HEK293 (cell line): Measurements from ENCODE around the gene RAB36.

Experiments used
- CTCF ChIA-PET: fragments of 350-600 bp; formaldehyde crosslinking; extraction: SDS; loops from one replicate; lab custom pipeline; 2021; ENCODE audit warnings: antibody characterized with exemption; lab: Yijun Ruan, JAX
- POLR2A ChIA-PET: fragments of 300-600 bp; formaldehyde crosslinking; extraction: SDS; loops from one replicate; lab custom pipeline; 2020; ENCODE audit warnings: antibody characterized with exemption, inconsistent platforms; lab: Yijun Ruan, JAX
- H3K27ac ChIP-seq: fragments of 200-500 bp; sonication (Bioruptor generic); 2 replicates; pipeline ENCODE4 v1.5.1; 2014; ENCODE audit warnings: low read depth, low read length, control low read depth, inconsistent platforms; ENCODE audit errors: extremely low read depth
- H3K36me3 ChIP-seq, 2 experiments: fragments of 200-500 bp in 1 of 2; sonication (Bioruptor generic) in 1 of 2; 1 replicate in 1 of 2; 2 replicates in 1 of 2; pipeline ENCODE4 v1.5.1; 2014 to 2017; ENCODE audit warnings: inconsistent platforms in 2 of 2, low read length in 2 of 2; ENCODE audit not compliant: control insufficient read depth in 2 of 2, insufficient read depth in 1 of 2
- H3K4me1 ChIP-seq: fragments of 200-500 bp; sonication (Bioruptor generic); 2 replicates; pipeline ENCODE4 v1.5.1; 2014; ENCODE audit warnings: mild to moderate bottlenecking, low read length, inconsistent platforms; ENCODE audit not compliant: control insufficient read depth, insufficient read depth
- H3K4me3 ChIP-seq: 2 replicates; pipeline ENCODE4 v1.5.1; 2011; ENCODE audit warnings: low read depth, mild to moderate bottlenecking, control low read depth, low read length, moderate library complexity
- H3K9me3 ChIP-seq: fragments of 200-500 bp; sonication (Bioruptor generic); 2 replicates; pipeline ENCODE4 v1.5.1; 2014; ENCODE audit warnings: low read depth, low read length, inconsistent platforms; ENCODE audit not compliant: control insufficient read depth, insufficient read depth
- IKZF3 ChIP-seq: fragments of 450-650 bp; IDR thresholded peaks from 2 replicates; pipeline ENCODE4 v1.5.0; 2018; ENCODE audit warnings: missing biosample characterization, mild to moderate bottlenecking, missing genetic modification characterization, moderate library complexity
- MYNN ChIP-seq: fragments of 450-650 bp; formaldehyde crosslinking; IDR thresholded peaks from 2 replicates; pipeline ENCODE4 v1.5.1; 2016; ENCODE audit warnings: missing biosample characterization, missing genetic modification characterization, borderline replicate concordance
- OSR2 ChIP-seq: fragments of 450-650 bp; formaldehyde crosslinking; IDR thresholded peaks from 2 replicates; pipeline ENCODE4 v1.5.1; 2016; ENCODE audit warnings: missing biosample characterization, missing genetic modification characterization
- REPIN1 ChIP-seq: fragments of 450-650 bp; formaldehyde crosslinking; IDR thresholded peaks from 2 replicates; pipeline ENCODE4 v1.5.1; 2017; ENCODE audit warnings: missing biosample characterization, missing genetic modification characterization, low read depth
- ZBTB7A ChIP-seq: fragments of 450-650 bp; formaldehyde crosslinking; IDR thresholded peaks from 2 replicates; pipeline ENCODE4 v1.5.1; 2016; ENCODE audit warnings: low read depth, missing biosample characterization, missing genetic modification characterization
- ZFP69B ChIP-seq: fragments of 450-650 bp; formaldehyde crosslinking; IDR thresholded peaks from 2 replicates; pipeline ENCODE4 v1.5.1; 2016; ENCODE audit warnings: missing biosample characterization, missing genetic modification characterization
- ZNF132 ChIP-seq: fragments of 450-650 bp; formaldehyde crosslinking; IDR thresholded peaks from 2 replicates; pipeline ENCODE4 v1.5.1; 2017; ENCODE audit warnings: missing biosample characterization, missing genetic modification characterization, borderline replicate concordance
- ZNF24 ChIP-seq: fragments of 450-650 bp; formaldehyde crosslinking; IDR thresholded peaks from 2 replicates; pipeline ENCODE4 v1.5.1; 2016; ENCODE audit warnings: missing biosample characterization, missing genetic modification characterization
- ZNF341 ChIP-seq: fragments of 450-650 bp; formaldehyde crosslinking; IDR thresholded peaks from 2 replicates; pipeline ENCODE4; 2016; ENCODE audit warnings: low read depth, missing biosample characterization, missing genetic modification characterization
- ZNF350 ChIP-seq: fragments of 450-650 bp; formaldehyde crosslinking; IDR thresholded peaks from 2 replicates; pipeline ENCODE4 v1.5.0; 2017; ENCODE audit warnings: missing biosample characterization, mild to moderate bottlenecking, missing genetic modification characterization
- ZNF37A ChIP-seq: fragments of 450-650 bp; IDR thresholded peaks from 2 replicates; pipeline ENCODE4 v1.5.1; 2018; ENCODE audit warnings: missing biosample characterization, missing genetic modification characterization
- ZNF521 ChIP-seq: fragments of 450-650 bp; formaldehyde crosslinking; IDR thresholded peaks from 2 replicates; pipeline ENCODE4 v1.5.1; 2017; ENCODE audit warnings: missing biosample characterization, mild to moderate bottlenecking, missing genetic modification characterization
- ZNF621 ChIP-seq: fragments of 450-650 bp; formaldehyde crosslinking; IDR thresholded peaks from 2 replicates; pipeline ENCODE4 v1.5.1; 2017; ENCODE audit warnings: missing biosample characterization, missing genetic modification characterization
- ZNF677 ChIP-seq: fragments of 450-650 bp; IDR thresholded peaks from 2 replicates; pipeline ENCODE4 v1.5.0; 2018; ENCODE audit warnings: missing biosample characterization, mild to moderate bottlenecking, missing genetic modification characterization, moderate library complexity
- ZNF701 ChIP-seq: fragments of 450-650 bp; formaldehyde crosslinking; IDR thresholded peaks from 2 replicates; pipeline ENCODE4 v1.5.1; 2016; ENCODE audit warnings: missing biosample characterization, missing genetic modification characterization
- ZNF785 ChIP-seq: fragments of 450-650 bp; formaldehyde crosslinking; IDR thresholded peaks from 2 replicates; pipeline ENCODE4 v1.5.1; 2016; ENCODE audit warnings: missing biosample characterization, missing genetic modification characterization
- ZNF791 ChIP-seq: fragments of 450-650 bp; formaldehyde crosslinking; IDR thresholded peaks from 2 replicates; pipeline ENCODE4 v1.5.1; 2016; ENCODE audit warnings: missing biosample characterization, missing genetic modification characterization
- TF ChIP-seq, protein P1 (sequence below): fragments of 450-650 bp; formaldehyde crosslinking; IDR thresholded peaks from 2 replicates; pipeline ENCODE4 v1.5.1; 2017; ENCODE audit warnings: missing biosample characterization, missing genetic modification characterization
- TF ChIP-seq, protein P2 (sequence below): fragments of 450-650 bp; formaldehyde crosslinking; IDR thresholded peaks from 2 replicates; pipeline ENCODE4; 2016; ENCODE audit warnings: missing biosample characterization, missing genetic modification characterization
- TF ChIP-seq, protein P3 (sequence below): fragments of 450-650 bp; formaldehyde crosslinking; IDR thresholded peaks from 2 replicates; pipeline ENCODE4 v1.5.1; 2017; ENCODE audit warnings: missing biosample characterization, mild to moderate bottlenecking, missing genetic modification characterization, moderate library complexity
- TF ChIP-seq, protein P4 (sequence below): fragments of 450-650 bp; formaldehyde crosslinking; IDR thresholded peaks from 2 replicates; pipeline ENCODE4 v1.5.0; 2017; ENCODE audit warnings: missing biosample characterization, missing genetic modification characterization, borderline replicate concordance
- TF ChIP-seq, protein P5 (sequence below): fragments of 450-650 bp; formaldehyde crosslinking; IDR thresholded peaks from 2 replicates; pipeline ENCODE4 v1.5.1; 2016; ENCODE audit warnings: missing biosample characterization, missing genetic modification characterization
- TF ChIP-seq, protein P6 (sequence below): fragments of 450-650 bp; formaldehyde crosslinking; IDR thresholded peaks from 2 replicates; pipeline ENCODE4 v1.5.1; 2016; ENCODE audit warnings: missing biosample characterization, missing genetic modification characterization, low read depth

RAB36 gene

DNA sequence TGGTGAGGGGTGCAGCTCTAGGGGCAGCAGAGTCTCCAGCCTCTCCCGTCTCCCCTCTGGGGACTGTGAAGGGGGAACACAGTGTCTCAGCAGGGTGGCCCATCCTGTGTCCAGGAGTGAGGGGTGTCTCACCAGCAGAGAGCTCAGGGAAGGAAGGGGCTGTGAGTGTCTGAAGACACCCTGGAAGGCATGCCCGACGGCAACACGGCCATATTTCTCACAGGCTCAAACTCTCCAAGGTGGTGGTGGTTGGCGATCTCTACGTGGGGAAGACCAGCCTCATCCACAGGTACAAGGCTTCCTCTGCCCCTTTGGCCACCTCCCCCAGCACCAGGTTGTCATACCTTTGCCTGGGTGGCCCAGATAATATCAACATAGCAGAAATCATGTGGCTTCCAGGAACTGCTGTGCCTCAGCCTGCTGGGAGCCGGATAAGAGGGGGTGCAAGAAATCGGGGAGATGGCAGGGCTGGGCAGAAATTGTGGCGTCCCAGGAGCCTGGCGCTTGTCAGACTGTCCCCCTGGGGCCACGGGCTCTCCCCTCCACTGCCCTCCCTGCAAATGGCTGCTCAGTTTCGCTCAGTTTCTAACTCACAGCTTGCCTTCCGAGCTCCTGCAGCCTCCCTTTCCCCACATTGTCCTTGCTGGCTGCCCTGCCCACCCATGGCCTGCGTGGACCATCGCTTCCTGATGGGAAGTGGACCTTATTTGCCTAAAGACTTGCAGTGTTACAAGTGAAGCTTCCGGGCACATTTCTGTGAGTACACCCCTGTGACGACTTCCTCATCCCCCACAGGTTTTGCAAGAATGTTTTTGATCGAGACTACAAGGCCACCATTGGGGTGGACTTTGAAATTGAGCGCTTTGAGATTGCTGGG lies 7.2 kb downstream of the RAB36 start:
- POLR2A ChIA-PET = no interaction called here
- TF ChIP-seq, protein P1, sequence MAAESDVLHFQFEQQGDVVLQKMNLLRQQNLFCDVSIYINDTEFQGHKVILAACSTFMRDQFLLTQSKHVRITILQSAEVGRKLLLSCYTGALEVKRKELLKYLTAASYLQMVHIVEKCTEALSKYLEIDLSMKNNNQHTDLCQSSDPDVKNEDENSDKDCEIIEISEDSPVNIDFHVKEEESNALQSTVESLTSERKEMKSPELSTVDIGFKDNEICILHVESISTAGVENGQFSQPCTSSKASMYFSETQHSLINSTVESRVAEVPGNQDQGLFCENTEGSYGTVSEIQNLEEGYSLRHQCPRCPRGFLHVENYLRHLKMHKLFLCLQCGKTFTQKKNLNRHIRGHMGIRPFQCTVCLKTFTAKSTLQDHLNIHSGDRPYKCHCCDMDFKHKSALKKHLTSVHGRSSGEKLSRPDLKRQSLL (tag by site-specific recombination) = no peak
- no peak for TF ChIP-seq ZNF785 (tag by site-specific recombination)
- no peak for TF ChIP-seq ZNF132 (tag by site-specific recombination)
- no peak for TF ChIP-seq ZNF24 (tag by site-specific recombination)
- no peak for TF ChIP-seq ZBTB7A (tag by site-specific recombination)
- no peak for TF ChIP-seq OSR2 (tag by site-specific recombination)
- TF ChIP-seq REPIN1 (tag by site-specific recombination) = no peak
- TF ChIP-seq ZNF521 = no peak
- no peak for TF ChIP-seq ZNF621 (tag by site-specific recombination)
- TF ChIP-seq, protein P2, sequence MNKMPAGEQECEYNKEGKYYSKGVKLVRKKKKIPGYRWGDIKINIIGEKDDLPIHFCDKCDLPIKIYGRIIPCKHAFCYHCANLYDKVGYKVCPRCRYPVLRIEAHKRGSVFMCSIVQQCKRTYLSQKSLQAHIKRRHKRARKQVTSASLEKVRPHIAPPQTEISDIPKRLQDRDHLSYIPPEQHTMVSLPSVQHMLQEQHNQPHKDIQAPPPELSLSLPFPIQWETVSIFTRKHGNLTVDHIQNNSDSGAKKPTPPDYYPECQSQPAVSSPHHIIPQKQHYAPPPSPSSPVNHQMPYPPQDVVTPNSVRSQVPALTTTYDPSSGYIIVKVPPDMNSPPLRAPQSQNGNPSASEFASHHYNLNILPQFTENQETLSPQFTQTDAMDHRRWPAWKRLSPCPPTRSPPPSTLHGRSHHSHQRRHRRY (tag by site-specific recombination) = no peak
- no peak for TF ChIP-seq ZNF701 (tag by site-specific recombination)
- TF ChIP-seq, protein P3, sequence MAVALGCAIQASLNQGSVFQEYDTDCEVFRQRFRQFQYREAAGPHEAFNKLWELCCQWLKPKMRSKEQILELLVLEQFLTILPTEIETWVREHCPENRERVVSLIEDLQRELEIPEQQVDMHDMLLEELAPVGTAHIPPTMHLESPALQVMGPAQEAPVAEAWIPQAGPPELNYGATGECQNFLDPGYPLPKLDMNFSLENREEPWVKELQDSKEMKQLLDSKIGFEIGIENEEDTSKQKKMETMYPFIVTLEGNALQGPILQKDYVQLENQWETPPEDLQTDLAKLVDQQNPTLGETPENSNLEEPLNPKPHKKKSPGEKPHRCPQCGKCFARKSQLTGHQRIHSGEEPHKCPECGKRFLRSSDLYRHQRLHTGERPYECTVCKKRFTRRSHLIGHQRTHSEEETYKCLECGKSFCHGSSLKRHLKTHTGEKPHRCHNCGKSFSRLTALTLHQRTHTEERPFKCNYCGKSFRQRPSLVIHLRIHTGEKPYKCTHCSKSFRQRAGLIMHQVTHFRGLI (tag by site-specific recombination) = no peak
- no peak for TF ChIP-seq ZFP69B (tag by site-specific recombination)
- H3K4me1 ChIP-seq = no peaks in the 10 kb centered on the region
- CTCF ChIA-PET = no interaction called here
- H3K36me3 ChIP-seq = peaks cover 0 to 65% of the 10 kb centered on the region in 2 experiments; a peak in 1 of 3 replicates
- H3K9me3 ChIP-seq = no peaks in the 10 kb centered on the region
- no peak overlapping the region for H3K4me3 ChIP-seq
- H3K27ac ChIP-seq = no peak overlapping the region

DNA sequence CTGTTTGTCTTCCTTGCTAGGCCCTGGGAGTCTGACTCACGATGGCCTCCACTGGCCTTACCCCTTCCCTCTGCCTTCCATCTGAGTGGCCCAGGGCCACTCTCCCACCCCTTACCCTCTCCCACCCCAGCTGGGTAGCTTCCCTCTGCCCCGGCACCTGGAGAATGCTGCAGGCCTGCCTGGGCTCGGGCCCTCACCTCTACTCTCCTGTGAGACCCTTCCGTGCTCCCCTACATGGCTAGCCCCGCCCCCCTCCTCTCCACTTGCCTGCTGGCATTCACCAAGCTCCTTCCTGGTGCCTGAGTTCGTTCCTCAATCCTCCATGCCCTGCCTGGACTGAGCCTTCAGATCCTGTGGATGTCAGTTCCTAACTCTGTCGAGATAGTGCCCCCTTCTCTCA lies 8.7 kb downstream of the RAB36 start:
- no peak overlapping the region for H3K4me3 ChIP-seq
- H3K27ac ChIP-seq = no peak overlapping the region
- H3K36me3 ChIP-seq = peaks cover 0 to 51% of the 10 kb centered on the region in 2 experiments; a peak in 1 of 3 replicates
- CTCF ChIA-PET = interaction anchor here (1.1 to 1.5 kb wide), 3 partner anchors 9 to 195 kb away, joined by 4 to 6 read pairs (median 5); partner anchors contain the start of genes BCR and RAB36
- TF ChIP-seq ZNF37A = no peak
- no peak for TF ChIP-seq IKZF3 (tag by site-specific recombination)
- TF ChIP-seq, protein P4, sequence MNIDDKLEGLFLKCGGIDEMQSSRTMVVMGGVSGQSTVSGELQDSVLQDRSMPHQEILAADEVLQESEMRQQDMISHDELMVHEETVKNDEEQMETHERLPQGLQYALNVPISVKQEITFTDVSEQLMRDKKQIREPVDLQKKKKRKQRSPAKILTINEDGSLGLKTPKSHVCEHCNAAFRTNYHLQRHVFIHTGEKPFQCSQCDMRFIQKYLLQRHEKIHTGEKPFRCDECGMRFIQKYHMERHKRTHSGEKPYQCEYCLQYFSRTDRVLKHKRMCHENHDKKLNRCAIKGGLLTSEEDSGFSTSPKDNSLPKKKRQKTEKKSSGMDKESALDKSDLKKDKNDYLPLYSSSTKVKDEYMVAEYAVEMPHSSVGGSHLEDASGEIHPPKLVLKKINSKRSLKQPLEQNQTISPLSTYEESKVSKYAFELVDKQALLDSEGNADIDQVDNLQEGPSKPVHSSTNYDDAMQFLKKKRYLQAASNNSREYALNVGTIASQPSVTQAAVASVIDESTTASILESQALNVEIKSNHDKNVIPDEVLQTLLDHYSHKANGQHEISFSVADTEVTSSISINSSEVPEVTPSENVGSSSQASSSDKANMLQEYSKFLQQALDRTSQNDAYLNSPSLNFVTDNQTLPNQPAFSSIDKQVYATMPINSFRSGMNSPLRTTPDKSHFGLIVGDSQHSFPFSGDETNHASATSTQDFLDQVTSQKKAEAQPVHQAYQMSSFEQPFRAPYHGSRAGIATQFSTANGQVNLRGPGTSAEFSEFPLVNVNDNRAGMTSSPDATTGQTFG = no peak
- no peak for TF ChIP-seq ZNF341
- no peak for TF ChIP-seq ZNF677
- TF ChIP-seq, protein P5, sequence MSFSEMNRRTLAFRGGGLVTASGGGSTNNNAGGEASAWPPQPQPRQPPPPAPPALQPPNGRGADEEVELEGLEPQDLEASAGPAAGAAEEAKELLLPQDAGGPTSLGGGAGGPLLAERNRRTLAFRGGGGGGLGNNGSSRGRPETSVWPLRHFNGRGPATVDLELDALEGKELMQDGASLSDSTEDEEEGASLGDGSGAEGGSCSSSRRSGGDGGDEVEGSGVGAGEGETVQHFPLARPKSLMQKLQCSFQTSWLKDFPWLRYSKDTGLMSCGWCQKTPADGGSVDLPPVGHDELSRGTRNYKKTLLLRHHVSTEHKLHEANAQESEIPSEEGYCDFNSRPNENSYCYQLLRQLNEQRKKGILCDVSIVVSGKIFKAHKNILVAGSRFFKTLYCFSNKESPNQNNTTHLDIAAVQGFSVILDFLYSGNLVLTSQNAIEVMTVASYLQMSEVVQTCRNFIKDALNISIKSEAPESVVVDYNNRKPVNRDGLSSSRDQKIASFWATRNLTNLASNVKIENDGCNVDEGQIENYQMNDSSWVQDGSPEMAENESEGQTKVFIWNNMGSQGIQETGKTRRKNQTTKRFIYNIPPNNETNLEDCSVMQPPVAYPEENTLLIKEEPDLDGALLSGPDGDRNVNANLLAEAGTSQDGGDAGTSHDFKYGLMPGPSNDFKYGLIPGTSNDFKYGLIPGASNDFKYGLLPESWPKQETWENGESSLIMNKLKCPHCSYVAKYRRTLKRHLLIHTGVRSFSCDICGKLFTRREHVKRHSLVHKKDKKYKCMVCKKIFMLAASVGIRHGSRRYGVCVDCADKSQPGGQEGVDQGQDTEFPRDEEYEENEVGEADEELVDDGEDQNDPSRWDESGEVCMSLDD (tag by site-specific recombination) = no peak
- TF ChIP-seq ZNF791 (tag by site-specific recombination) = no peak
- no peak for TF ChIP-seq ZNF350 (tag by site-specific recombination)
- TF ChIP-seq, protein P6, sequence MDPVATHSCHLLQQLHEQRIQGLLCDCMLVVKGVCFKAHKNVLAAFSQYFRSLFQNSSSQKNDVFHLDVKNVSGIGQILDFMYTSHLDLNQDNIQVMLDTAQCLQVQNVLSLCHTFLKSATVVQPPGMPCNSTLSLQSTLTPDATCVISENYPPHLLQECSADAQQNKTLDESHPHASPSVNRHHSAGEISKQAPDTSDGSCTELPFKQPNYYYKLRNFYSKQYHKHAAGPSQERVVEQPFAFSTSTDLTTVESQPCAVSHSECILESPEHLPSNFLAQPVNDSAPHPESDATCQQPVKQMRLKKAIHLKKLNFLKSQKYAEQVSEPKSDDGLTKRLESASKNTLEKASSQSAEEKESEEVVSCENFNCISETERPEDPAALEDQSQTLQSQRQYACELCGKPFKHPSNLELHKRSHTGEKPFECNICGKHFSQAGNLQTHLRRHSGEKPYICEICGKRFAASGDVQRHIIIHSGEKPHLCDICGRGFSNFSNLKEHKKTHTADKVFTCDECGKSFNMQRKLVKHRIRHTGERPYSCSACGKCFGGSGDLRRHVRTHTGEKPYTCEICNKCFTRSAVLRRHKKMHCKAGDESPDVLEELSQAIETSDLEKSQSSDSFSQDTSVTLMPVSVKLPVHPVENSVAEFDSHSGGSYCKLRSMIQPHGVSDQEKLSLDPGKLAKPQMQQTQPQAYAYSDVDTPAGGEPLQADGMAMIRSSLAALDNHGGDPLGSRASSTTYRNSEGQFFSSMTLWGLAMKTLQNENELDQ (tag by site-specific recombination) = no peak
- TF ChIP-seq MYNN (tag by site-specific recombination) = no peak
- POLR2A ChIA-PET = interaction anchor here (1.7 kb wide), 1 partner anchor 9 kb away, joined by 10 read pairs; the partner anchor contains the start of gene RAB36
- H3K9me3 ChIP-seq = no peaks in the 10 kb centered on the region
- H3K4me1 ChIP-seq = no peaks in the 10 kb centered on the region
